ENCODE results near the gene CACUL1.

The CACUL1 gene

DNA sequence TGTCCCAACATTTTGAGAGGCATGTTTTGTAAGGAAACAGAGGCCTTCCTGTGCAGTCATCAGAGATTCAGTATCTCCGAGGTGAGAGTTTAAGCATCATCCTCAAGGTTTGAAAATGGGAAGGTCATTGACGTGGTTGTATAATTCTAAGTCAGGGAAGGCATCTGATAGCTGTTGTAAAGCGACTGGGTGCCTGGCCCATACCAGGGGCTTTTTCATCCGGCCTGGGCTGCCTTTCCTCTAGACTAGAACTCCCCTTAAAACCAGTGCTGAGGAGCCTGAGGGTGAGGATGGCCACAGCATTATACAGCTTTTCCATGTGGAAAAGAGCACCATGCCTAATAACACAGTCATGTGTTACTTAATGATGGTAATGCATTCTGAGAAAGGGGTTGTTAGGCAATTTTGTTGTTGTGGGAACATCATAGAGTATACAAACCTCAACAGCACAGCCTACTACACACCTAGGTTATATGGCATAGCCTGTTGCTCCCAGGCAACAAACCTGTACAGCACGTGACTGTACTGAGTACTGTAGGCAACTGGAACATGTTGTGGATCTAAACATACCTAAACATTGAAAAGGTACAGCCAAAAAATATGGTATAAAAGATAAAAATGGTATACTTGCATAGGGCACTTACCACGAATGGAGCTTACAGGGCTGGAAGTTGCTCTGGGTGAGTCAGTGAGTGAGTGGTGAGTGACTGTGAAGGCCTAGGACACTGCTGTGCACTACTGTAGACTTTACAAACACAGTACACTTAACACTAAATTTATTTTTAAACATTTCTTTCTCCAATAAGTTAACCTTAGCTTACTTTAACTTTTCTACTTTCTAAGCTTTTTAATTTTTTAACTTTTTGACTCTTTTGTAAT lies 13.5 kb upstream of the CACUL1 start:
- DNase-seq (ENCODE audit: low read depth), result no peak
- TF ChIP-seq, protein P1, sequence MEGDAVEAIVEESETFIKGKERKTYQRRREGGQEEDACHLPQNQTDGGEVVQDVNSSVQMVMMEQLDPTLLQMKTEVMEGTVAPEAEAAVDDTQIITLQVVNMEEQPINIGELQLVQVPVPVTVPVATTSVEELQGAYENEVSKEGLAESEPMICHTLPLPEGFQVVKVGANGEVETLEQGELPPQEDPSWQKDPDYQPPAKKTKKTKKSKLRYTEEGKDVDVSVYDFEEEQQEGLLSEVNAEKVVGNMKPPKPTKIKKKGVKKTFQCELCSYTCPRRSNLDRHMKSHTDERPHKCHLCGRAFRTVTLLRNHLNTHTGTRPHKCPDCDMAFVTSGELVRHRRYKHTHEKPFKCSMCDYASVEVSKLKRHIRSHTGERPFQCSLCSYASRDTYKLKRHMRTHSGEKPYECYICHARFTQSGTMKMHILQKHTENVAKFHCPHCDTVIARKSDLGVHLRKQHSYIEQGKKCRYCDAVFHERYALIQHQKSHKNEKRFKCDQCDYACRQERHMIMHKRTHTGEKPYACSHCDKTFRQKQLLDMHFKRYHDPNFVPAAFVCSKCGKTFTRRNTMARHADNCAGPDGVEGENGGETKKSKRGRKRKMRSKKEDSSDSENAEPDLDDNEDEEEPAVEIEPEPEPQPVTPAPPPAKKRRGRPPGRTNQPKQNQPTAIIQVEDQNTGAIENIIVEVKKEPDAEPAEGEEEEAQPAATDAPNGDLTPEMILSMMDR (IDR thresholded peaks at IDR 0.05; ENCODE audit: control insufficient read depth, extremely low read depth, insufficient read depth), result no peak
- H3K4me3 ChIP-seq (ENCODE audit: low read depth, low read length), result no peak overlapping the region

DNA sequence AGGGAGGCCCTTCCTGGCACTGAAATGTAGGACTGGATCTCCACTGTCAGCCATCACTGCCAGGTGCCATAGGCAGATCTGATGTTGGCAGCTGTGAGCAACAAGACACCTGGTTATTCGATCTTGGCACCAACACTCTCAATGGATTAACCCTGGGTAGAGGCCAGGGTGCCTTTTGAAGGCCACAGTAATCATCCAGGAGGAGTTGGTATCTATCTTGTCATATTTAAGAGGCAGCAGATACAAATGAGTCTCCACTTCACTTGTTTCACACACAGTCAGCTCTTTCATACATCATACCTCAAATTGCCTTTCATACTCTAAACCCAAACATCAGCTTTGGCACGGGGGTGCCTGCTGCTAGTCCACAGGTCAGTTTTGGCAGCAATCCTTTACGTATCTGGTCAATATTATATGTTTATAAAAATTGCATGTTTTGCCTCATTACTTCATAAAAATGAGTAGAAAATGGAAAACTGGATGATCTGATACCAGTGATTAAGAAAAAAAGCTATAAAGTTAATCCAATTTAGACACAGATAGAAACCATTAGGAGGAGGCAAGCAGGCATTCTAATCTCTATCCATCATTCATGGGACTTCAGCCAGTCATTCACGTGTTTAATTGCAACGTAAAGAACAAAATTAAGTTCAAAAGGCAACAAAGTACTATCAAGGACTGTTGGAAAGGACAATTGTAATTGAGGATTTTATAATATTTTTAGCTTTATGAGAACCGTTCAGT lies 12.7 kb upstream of the CACUL1 start:
- TF ChIP-seq, protein P1 (IDR thresholded peaks at IDR 0.05; ENCODE audit: control insufficient read depth, extremely low read depth, insufficient read depth), result no peak
- H3K4me3 ChIP-seq (ENCODE audit: low read depth, low read length), result no peak overlapping the region
- no peak for DNase-seq (ENCODE audit: low read depth)

DNA sequence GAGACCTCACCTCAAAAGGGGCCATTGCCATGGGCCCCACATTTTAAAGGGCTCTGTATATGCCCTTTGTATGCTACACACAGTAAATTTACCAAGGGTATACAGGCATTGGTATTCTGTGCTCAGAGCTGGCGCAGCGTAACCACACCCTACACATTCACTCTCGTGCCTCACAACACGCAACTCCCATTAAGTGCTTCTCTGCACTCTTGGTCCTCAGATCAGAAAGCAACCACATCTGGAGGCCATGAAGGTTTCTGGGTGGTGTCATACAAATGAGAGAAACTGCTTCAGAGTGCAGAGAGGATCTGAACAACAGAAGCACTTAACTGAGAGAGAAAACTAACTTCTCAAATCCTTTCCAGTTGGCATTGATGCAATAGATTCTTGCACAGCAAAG lies 9.4 kb upstream of the CACUL1 start:
- no peak for DNase-seq (ENCODE audit: low read depth)
- TF ChIP-seq, protein P1 (IDR thresholded peaks at IDR 0.05; ENCODE audit: control insufficient read depth, extremely low read depth, insufficient read depth), result no peak
- H3K4me3 ChIP-seq (ENCODE audit: low read depth, low read length), result no peak overlapping the region

- no peak for DNase-seq (ENCODE audit: low read depth)
- H3K4me3 ChIP-seq (ENCODE audit: low read depth, low read length), result no peak overlapping the region
- TF ChIP-seq, protein P1 (IDR thresholded peaks at IDR 0.05; ENCODE audit: control insufficient read depth, extremely low read depth, insufficient read depth), result no peak
Measured at GRCh38 chr10:118763202-118763988, 8.6 kb upstream of the CACUL1 start.

DNA sequence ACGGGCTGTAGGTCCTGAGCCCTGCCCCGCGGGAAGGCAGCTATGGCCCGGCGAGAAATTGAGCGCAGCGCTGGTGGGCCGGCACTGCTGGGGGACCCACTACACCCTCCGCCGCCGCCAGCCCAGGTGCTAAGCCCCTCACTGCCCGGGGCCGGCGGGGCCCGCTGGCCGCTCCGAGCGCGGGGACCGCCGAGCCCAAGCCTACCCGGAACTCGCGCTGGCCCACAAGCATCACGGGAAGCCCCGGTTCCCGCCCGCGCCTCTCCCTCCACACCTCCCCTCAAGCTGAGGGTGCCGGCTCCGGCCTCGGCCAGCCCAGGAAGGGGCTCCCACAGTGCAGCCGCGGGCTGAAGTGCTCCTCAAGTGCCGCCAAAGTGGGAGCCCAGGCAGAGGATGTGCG lies 5.5 kb upstream of the CACUL1 start:
- H3K4me3 ChIP-seq (ENCODE audit: low read depth, low read length), result no peak overlapping the region
- TF ChIP-seq, protein P1 (IDR thresholded peaks at IDR 0.05; ENCODE audit: control insufficient read depth, extremely low read depth, insufficient read depth), result no peak
- no peak for DNase-seq (ENCODE audit: low read depth)

DNA sequence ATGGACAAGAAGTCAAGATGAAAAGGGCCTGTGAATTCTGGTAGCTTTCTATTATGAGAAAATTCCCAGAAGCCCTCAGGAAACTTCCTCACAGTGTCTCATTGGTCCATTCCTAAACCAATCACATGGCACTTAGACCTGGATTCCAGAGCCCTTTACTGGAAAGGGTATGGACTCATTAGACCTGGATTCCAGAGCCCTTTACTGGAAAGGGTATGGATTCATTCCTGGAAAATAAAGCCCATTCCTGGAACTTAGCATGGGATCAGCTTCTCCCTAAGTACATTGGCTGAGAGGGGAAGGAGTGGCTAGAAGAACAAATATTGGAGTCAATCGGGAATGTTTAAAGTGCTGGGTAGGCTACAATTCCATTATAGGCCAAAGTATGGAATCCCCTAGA lies 3.7 kb upstream of the CACUL1 start:
- H3K4me3 ChIP-seq (ENCODE audit: low read depth, low read length), result no peak overlapping the region
- no peak for DNase-seq (ENCODE audit: low read depth)
- TF ChIP-seq, protein P1 (IDR thresholded peaks at IDR 0.05; ENCODE audit: control insufficient read depth, extremely low read depth, insufficient read depth), result no peak

Data from LNCaP clone FGC (cell line).